CD4-positive, alpha-beta T cell (primary cell): ENCODE measurements around the gene ARHGEF4. TPM values are rescaled to one million over a fixed set of nuclear protein-coding genes. Genes with fewer than 3 reads are reported as not detected.

Experiments used
- ATAC-seq: fragments of 200-7000 bp; cut with Tn5 transposase; one replicate; pipeline ENCODE4 v1.10.0; 2022; ENCODE audit warnings: mild to moderate bottlenecking; ENCODE audit not compliant: poor library complexity
- CTCF ChIA-PET: fragments of 350-600 bp; sonication (Branson Sonifier 250); formaldehyde crosslinking; loops from one replicate; lab custom pipeline; 2021; ENCODE audit warnings: antibody characterized with exemption, inconsistent platforms; lab: Charles Lee
- POLR2A ChIA-PET: fragments of 350-600 bp; sonication (Branson Sonifier 250); formaldehyde crosslinking; loops from one replicate; lab custom pipeline; 2021; ENCODE audit warnings: antibody characterized with exemption, inconsistent platforms; lab: Charles Lee
- DNase-seq, 14 experiments: peaks; one replicate each; pipeline ENCODE4 v3.0.0-alpha.2; 2013 to 2020; ENCODE audit warnings: mixed read lengths in 2 of 14
- H3K27ac ChIP-seq, 2 donors: one replicate each; pipeline versions ENCODE4 v1.5.1 to v1.7.0; 2013; ENCODE audit warnings: low read length in 2 of 2, low read depth in 1 of 2, mild to moderate bottlenecking in 1 of 2
- H3K27me3 ChIP-seq, 2 experiments: 1 replicate in 1 of 2; 2 replicates in 1 of 2; pipeline versions ENCODE4 v1.6.1 to v1.7.0; 2013; ENCODE audit warnings: low read length in 2 of 2, control low read depth in 1 of 2, mild to moderate bottlenecking in 1 of 2, moderate library complexity in 1 of 2; ENCODE audit not compliant: insufficient read depth in 2 of 2, control insufficient read depth in 1 of 2
- H3K36me3 ChIP-seq: one replicate; pipeline ENCODE4 v1.6.1; 2013; ENCODE audit warnings: low read length, control low read depth; ENCODE audit not compliant: insufficient read depth
- H3K4me1 ChIP-seq: one replicate; pipeline ENCODE4 v1.6.1; 2013; ENCODE audit warnings: low read length, control low read depth; ENCODE audit not compliant: insufficient read depth
- H3K4me3 ChIP-seq: one replicate; pipeline ENCODE4 v1.5.1; 2013; ENCODE audit warnings: mild to moderate bottlenecking, low read length, moderate library complexity
- H3K9me3 ChIP-seq, 2 experiments: 1 replicate in 1 of 2; 2 replicates in 1 of 2; pipeline versions ENCODE4 v1.6.1 to v1.7.0; 2013; ENCODE audit warnings: low read length in 2 of 2, mild to moderate bottlenecking in 2 of 2, control low read depth in 1 of 2, moderate library complexity in 1 of 2; ENCODE audit not compliant: control insufficient read depth in 1 of 2, insufficient read depth in 1 of 2
- H3K27ac Mint-ChIP-seq: one replicate; pipeline ENCODE4 v1.8.0; 2020; ENCODE audit warnings: mixed read lengths
- H3K27me3 Mint-ChIP-seq: one replicate; pipeline ENCODE4 v1.8.0; 2021; ENCODE audit warnings: mixed read lengths
- H3K36me3 Mint-ChIP-seq: one replicate; pipeline ENCODE4 v1.8.0; 2021; ENCODE audit warnings: low read depth, mixed read lengths
- H3K4me1 Mint-ChIP-seq: one replicate; pipeline ENCODE4 v1.8.0; 2021; ENCODE audit warnings: low read depth, mixed read lengths
- H3K4me3 Mint-ChIP-seq: one replicate; pipeline ENCODE4 v1.8.0; 2020; ENCODE audit warnings: mild to moderate bottlenecking, mixed read lengths
- H3K9me3 Mint-ChIP-seq: one replicate; pipeline ENCODE4 v1.8.0; 2020; ENCODE audit warnings: mixed read lengths
- CTCF ChIP-seq: fragments of 200-600 bp; IDR thresholded peaks from one replicate; pipeline ENCODE4 v1.8.0; 2022; ENCODE audit warnings: antibody characterized with exemption, mild to moderate bottlenecking
- intact Hi-C, 2 experiments: fragments of 100-400 bp; cut with DNase I in 1 of 2; cut with micrococcal nuclease in 1 of 2; formaldehyde crosslinking; loops; one replicate each; pipeline versions ENCODE4 v1.15.1 to v1.9.0; 2023 to 2025; cut with DNase I, micrococcal nuclease
- total RNA-seq, 174 experiments: library from RNA in 2 of 174; stranded (reverse) in 2 of 174; gene quantifications; one replicate each; pipeline ENCODE4 v1.2.3 and lab custom pipeline; 2021 to 2026

Gene ARHGEF4
- total RNA-seq, 2 experiments from 2014 or later, result 3.6 to 4.1 TPM

GRCh38 chr2:130887643-130888042, 50.9 kb downstream of the ARHGEF4 start:
- Mint-ChIP-seq H3K36me3 (no peaks in the 10 kb centered on the region), H3K27me3 (peaks cover 10% of the 10 kb centered on the region), H3K4me3 (no peak overlapping the region), H3K4me1 (no peaks in the 10 kb centered on the region), H3K27ac (no peak overlapping the region), H3K9me3 (no peaks in the 10 kb centered on the region)
- no peak for ATAC-seq
- no peak for DNase-seq
- ChIA-PET POLR2A (no interaction called here), CTCF (no interaction called here)
- Histone ChIP-seq H3K27me3 (no peaks in the 10 kb centered on the region), H3K4me1 (no peaks in the 10 kb centered on the region), H3K4me3 (no peak overlapping the region), H3K9me3 (no peaks in the 10 kb centered on the region), H3K27ac (no peak overlapping the region), H3K36me3 (no peaks in the 10 kb centered on the region)
- no peak for TF ChIP-seq CTCF
- intact Hi-C loops, result no loop called here

GRCh38 chr2:130890941-130891669, 54.4 kb downstream of the ARHGEF4 start:
- Histone ChIP-seq H3K4me1 (no peaks in the 10 kb centered on the region), H3K4me3 (no peak overlapping the region), H3K27me3 (peaks cover 0 to 2% of the 10 kb centered on the region in 2 experiments), H3K9me3 (peaks cover 0 to 7% of the 10 kb centered on the region in 2 experiments), H3K27ac (no peak overlapping the region), H3K36me3 (no peaks in the 10 kb centered on the region)
- Mint-ChIP-seq H3K36me3 (no peaks in the 10 kb centered on the region), H3K27ac (no peak overlapping the region), H3K9me3 (no peaks in the 10 kb centered on the region), H3K27me3 (peaks cover 29% of the 10 kb centered on the region), H3K4me3 (no peak overlapping the region), H3K4me1 (no peaks in the 10 kb centered on the region)
- DNase-seq, result no peak
- TF ChIP-seq CTCF, result no peak
- ChIA-PET CTCF (interaction anchor here (1.0 to 1.3 kb wide), 2 partner anchors 94 to 144 kb away, joined by 3 to 4 read pairs; no protein-coding TSS in a partner anchor), POLR2A (no interaction called here)
- intact Hi-C loops, result no loop called here
- ATAC-seq, result no peak

- CTCF ChIA-PET, result no interaction called here
- Histone ChIP-seq H3K27ac (no peak overlapping the region), H3K9me3 (peaks cover 0 to 7% of the 10 kb centered on the region in 2 experiments), H3K36me3 (no peaks in the 10 kb centered on the region), H3K27me3 (peaks cover 0 to 2% of the 10 kb centered on the region in 2 experiments), H3K4me3 (no peak overlapping the region), H3K4me1 (no peaks in the 10 kb centered on the region)
- DNase-seq (no peak), ATAC-seq (no peak)
- no peak for TF ChIP-seq CTCF
- H3K4me3 Mint-ChIP-seq, result no peak overlapping the region
- H3K27me3 Mint-ChIP-seq, result peaks cover 25% of the 10 kb centered on the region
- H3K36me3 Mint-ChIP-seq, result no peaks in the 10 kb centered on the region
- no peaks in the 10 kb centered on the region for H3K9me3 Mint-ChIP-seq
- intact Hi-C loops, result no loop called here
- H3K27ac Mint-ChIP-seq, result no peak overlapping the region
- no peaks in the 10 kb centered on the region for H3K4me1 Mint-ChIP-seq
- POLR2A ChIA-PET, result no interaction called here
These were observed 55.3 kb downstream of the ARHGEF4 start for GRCh38 chr2:130891966-130892365.
